Esophagus squamous epithelium (tissue), 5 donors: ENCODE measurements around the gene FAM227B. TPM values are rescaled to one million over a fixed set of nuclear protein-coding genes. Genes with fewer than 3 reads are reported as not detected.
A peak's percentile ranks its signal among the peaks of the same experiment; 100 is the strongest.

Experiments used
- DNase-seq: peaks from one replicate; lab custom pipeline; 2025; lab: John Stamatoyannopoulos, UW
- H3K27ac ChIP-seq, 4 donors: fragments of 200-600 bp; sonication (generic); one replicate each; pipeline ENCODE4 v1.5.1; 2016 to 2019; ENCODE audit warnings: mild to moderate bottlenecking in 1 of 4
- H3K27me3 ChIP-seq, 4 donors: fragments of 200-600 bp; sonication (generic); 1 replicate in 3 of 4; 2 replicates in 1 of 4; pipeline versions ENCODE4 v1.5.1 to v1.6.0; 2017 to 2021; ENCODE audit warnings: antibody characterized with exemption in 1 of 4
- H3K36me3 ChIP-seq, 3 donors: fragments of 200-600 bp; sonication (generic); one replicate each; pipeline ENCODE4 v1.5.1; 2016 to 2019
- H3K4me1 ChIP-seq, 3 donors: fragments of 200-600 bp; sonication (generic); one replicate each; pipeline ENCODE4 v1.5.1; 2017 to 2019
- H3K4me3 ChIP-seq, 4 donors: fragments of 200-600 bp; sonication (generic); 1 replicate in 3 of 4; 2 replicates in 1 of 4; pipeline ENCODE4 v1.5.1; 2016 to 2019; ENCODE audit warnings: mild to moderate bottlenecking in 2 of 4, moderate library complexity in 1 of 4
- H3K9me3 ChIP-seq, 3 donors: fragments of 200-600 bp; sonication (generic); one replicate each; pipeline ENCODE4 v1.5.1; 2016 to 2019
- POLR2A ChIP-seq, 4 donors: fragments of 450-650 bp; IDR thresholded peaks; one replicate each; pipeline ENCODE4 v1.6.1; 2017; ENCODE audit warnings: antibody characterized with exemption in 4 of 4, mild to moderate bottlenecking in 4 of 4, moderate library complexity in 3 of 4
- WGBS, 2 donors: methylation state at CpG; one replicate each; pipeline ENCODE4 v1.1.5; 2018; 5-methylcytosine and 5-hydroxymethylcytosine counted together
- intact Hi-C: fragments of 100-400 bp; cut with DNase I; formaldehyde crosslinking; loops from one replicate; pipeline ENCODE4 v1.15.0; 2022
- total RNA-seq, 4 donors: library from RNA; depleted of rRNA; stranded (reverse); fragments of >200 nt; gene quantifications; one replicate each; pipeline ENCODE4 v1.1.0, GENCODE V29; 2016
- TF ChIP-seq, protein P1 (sequence below), 6 experiments: fragments of 450-650 bp in 4 of 6; fragments of 200-600 bp in 2 of 6; sonication (generic) in 2 of 6; IDR thresholded peaks; one replicate each; pipeline ENCODE4 v1.5.1; 2016 to 2019; ENCODE audit warnings: antibody characterized with exemption in 6 of 6, mild to moderate bottlenecking in 4 of 6, moderate library complexity in 4 of 6
- donor health status: DM: yes; HTN: yes; CAD: no.

The FAM227B gene
- total RNA-seq, 4 donors from 2014 or later: 0.80 to 4.4 (median 1.6) TPM

DNA sequence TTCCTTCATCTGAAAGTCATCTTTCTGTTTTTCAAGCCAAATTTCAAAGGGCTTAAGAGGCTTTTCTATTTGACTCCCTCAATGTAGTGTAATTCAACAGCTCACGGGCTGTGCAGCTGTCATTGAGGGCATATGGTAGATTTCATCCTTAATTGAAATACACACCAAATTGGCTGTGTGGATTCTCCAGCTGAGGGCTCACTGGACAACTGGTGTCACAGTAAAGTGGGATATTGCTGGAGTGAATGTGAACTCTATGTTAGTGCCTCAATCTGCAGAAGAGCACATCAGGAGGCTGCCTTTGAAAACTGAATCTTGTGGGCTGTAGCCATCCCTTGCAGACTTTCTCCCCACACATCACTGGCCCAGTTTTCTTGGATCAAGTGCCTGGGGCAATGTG, 330.4 kb downstream of the FAM227B start:
- no peaks in the 10 kb centered on the region for H3K27me3 ChIP-seq
- no peaks in the 10 kb centered on the region for H3K9me3 ChIP-seq
- H3K27ac ChIP-seq: no peak overlapping the region
- TF ChIP-seq, protein P1, sequence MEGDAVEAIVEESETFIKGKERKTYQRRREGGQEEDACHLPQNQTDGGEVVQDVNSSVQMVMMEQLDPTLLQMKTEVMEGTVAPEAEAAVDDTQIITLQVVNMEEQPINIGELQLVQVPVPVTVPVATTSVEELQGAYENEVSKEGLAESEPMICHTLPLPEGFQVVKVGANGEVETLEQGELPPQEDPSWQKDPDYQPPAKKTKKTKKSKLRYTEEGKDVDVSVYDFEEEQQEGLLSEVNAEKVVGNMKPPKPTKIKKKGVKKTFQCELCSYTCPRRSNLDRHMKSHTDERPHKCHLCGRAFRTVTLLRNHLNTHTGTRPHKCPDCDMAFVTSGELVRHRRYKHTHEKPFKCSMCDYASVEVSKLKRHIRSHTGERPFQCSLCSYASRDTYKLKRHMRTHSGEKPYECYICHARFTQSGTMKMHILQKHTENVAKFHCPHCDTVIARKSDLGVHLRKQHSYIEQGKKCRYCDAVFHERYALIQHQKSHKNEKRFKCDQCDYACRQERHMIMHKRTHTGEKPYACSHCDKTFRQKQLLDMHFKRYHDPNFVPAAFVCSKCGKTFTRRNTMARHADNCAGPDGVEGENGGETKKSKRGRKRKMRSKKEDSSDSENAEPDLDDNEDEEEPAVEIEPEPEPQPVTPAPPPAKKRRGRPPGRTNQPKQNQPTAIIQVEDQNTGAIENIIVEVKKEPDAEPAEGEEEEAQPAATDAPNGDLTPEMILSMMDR (IDR thresholded peaks at IDR 0.05): no peak
- TF ChIP-seq POLR2A (IDR thresholded peaks at IDR 0.05): no peak
- no peaks in the 10 kb centered on the region for H3K4me1 ChIP-seq
- no peak for DNase-seq
- 0 to 50% methylated on average over 1 of the region's 1 CpG for WGBS, 2 donors
- intact Hi-C loops: no loop called here
- no peak overlapping the region for H3K4me3 ChIP-seq
- H3K36me3 ChIP-seq: peaks cover 0 to 59% (median 2%) of the 10 kb centered on the region in 3 donors

DNA sequence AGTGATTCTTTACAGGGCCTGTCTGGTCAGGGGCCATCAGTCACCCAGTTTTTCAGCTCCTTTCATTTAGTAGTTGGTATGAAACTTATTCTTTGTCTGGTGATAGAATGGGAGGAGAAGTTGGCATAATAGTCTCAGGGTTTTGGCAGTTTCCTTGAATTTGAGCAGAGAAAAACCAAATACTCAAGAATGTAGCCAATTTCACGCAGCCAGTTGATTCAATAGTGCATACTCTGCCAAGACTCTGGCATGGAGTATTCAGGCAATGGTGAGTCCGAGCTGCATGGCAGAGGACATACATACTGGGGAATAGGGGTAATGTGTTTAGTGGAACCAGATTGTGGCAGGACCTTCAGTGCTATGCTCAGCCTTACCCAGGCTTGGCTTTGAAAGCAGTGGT, 332.2 kb downstream of the FAM227B start:
- intact Hi-C loops: no loop called here
- Histone ChIP-seq H3K4me1 (no peaks in the 10 kb centered on the region), H3K4me3 (no peak overlapping the region), H3K9me3 (no peaks in the 10 kb centered on the region), H3K36me3 (peaks cover 0 to 63% (median 3%) of the 10 kb centered on the region in 3 donors), H3K27me3 (no peaks in the 10 kb centered on the region), H3K27ac (peak overlapping the region in 1 of 4 donors; percentile 9)
- DNase-seq: no peak
- no peak for TF ChIP-seq POLR2A (IDR thresholded peaks at IDR 0.05)
- TF ChIP-seq, protein P1 (IDR thresholded peaks at IDR 0.05): no peak
- 57 to 63% methylated on average over 2 of the region's 2 CpGs for WGBS, 2 donors

DNA sequence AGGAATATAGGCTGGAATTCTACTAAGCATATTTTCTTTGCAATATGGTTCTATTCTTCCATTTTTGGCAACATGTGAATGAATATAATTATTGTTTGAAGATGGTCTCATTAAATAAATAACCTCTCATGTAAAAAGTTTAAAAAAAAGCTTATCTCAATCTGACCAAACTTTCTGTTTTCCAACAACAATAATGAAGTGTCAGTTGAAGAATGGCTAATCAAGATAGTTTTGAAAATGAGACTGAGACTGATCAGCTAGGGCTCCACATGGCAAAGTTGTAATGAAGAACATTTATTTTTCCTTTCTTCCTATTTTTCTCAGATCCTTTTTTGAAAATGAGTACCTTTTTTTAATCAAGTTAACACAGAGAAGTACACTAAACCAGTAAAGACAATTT, 333.1 kb downstream of the FAM227B start:
- no peak overlapping the region for H3K4me3 ChIP-seq
- no peaks in the 10 kb centered on the region for H3K27me3 ChIP-seq
- DNase-seq: no peak
- no peak for TF ChIP-seq POLR2A (IDR thresholded peaks at IDR 0.05)
- TF ChIP-seq, protein P1 (IDR thresholded peaks at IDR 0.05): no peak
- intact Hi-C loops: no loop called here
- no peaks in the 10 kb centered on the region for H3K9me3 ChIP-seq
- H3K4me1 ChIP-seq: no peaks in the 10 kb centered on the region
- H3K27ac ChIP-seq: no peak overlapping the region
- H3K36me3 ChIP-seq: peaks cover 0 to 63% (median 3%) of the 10 kb centered on the region in 3 donors

DNA sequence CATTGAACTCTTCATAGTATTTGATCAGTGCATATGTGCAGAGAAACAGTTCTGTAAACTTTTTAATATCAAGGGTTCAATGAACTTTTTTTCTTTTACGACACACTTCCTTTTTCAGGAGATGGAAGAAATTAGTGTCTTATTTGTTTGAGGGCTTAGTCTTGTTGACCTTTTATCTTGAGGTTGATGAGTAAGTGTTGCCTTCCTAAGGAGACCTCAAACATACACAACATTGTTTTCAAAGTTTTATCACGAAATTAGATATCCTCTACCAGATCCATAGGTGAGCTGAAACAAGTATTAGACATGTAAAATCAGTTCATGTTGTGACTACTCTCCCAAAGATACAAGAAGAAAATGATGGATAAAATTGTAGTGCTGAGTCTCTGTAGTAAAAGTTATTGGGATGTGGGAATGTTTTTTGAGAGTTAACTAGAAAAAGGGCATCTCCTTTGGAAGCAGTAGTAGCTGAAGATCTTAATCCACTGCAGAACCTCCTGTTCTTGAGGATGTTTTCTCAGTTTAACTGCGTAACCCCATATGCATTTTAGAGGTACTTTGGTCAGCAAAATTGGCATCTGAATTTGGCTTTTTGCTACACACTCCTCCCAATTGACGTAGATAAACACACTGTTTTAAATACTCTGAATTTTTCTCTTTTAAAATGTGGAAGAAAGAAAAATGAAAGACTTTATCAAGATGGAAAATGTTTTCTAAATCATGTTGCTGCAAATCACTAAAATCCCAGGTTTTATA, 333.8 kb downstream of the FAM227B start:
- TF ChIP-seq, protein P1 (IDR thresholded peaks at IDR 0.05): no peak
- no peak for TF ChIP-seq POLR2A (IDR thresholded peaks at IDR 0.05)
- H3K9me3 ChIP-seq: no peaks in the 10 kb centered on the region
- H3K36me3 ChIP-seq: peaks cover 0 to 64% (median 3%) of the 10 kb centered on the region in 3 donors
- H3K4me3 ChIP-seq: no peak overlapping the region
- H3K27me3 ChIP-seq: no peaks in the 10 kb centered on the region
- H3K4me1 ChIP-seq: no peaks in the 10 kb centered on the region
- intact Hi-C loops: no loop called here
- 72 to 80% methylated on average over 4 of the region's 4 CpGs for WGBS, 2 donors
- no peak overlapping the region for H3K27ac ChIP-seq
- no peak for DNase-seq

DNA sequence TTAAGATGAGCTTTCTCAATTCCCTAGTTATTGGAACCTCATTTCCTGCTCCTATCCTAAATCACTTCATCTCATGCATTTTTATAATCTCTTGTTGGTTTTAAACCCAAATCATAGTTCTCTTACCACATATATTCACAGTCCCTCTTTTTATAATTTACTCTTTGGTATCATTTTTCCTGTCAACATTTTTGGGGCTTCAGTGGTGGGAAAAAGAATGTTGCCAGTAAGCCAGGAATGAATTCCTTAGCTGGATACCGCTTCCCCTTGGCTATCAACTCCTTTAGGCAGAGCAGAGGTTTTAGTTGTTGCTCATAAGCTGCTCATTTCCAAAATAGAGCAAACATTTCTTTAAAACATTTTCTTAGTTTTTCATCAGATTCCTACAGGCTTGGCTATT, 338.3 kb downstream of the FAM227B start:
- no peak overlapping the region for H3K27ac ChIP-seq
- H3K4me3 ChIP-seq: no peak overlapping the region
- H3K4me1 ChIP-seq: no peaks in the 10 kb centered on the region
- TF ChIP-seq POLR2A (IDR thresholded peaks at IDR 0.05): no peak
- TF ChIP-seq, protein P1 (IDR thresholded peaks at IDR 0.05): no peak
- H3K9me3 ChIP-seq: no peaks in the 10 kb centered on the region
- no peaks in the 10 kb centered on the region for H3K27me3 ChIP-seq
- no peak for DNase-seq
- intact Hi-C loops: no loop called here
- 83 to 88% methylated on average over 1 of the region's 1 CpG for WGBS, 2 donors
- H3K36me3 ChIP-seq: peaks cover 0 to 54% (median 3%) of the 10 kb centered on the region in 3 donors
